SK-N-MC (cell line): Measurements from ENCODE around the gene KIN.

Experiments
- EZH2 ChIP-seq: fragments of 200-600 bp; sonication (generic); IDR thresholded peaks from one replicate; pipeline ENCODE4 v1.6.1; 2017; ENCODE audit warnings: antibody characterized with exemption
- FOXP2 ChIP-seq: optimal IDR thresholded peaks from 2 replicates; pipeline ENCODE3; 2011; ENCODE audit warnings: mild to moderate bottlenecking, moderate library complexity; ENCODE audit not compliant: insufficient read depth; ENCODE audit errors: extremely low read length, control extremely low read depth
- POLR2AphosphoS5 ChIP-seq: IDR thresholded peaks from 2 replicates; pipeline ENCODE4 v1.6.1; 2012; ENCODE audit warnings: mild to moderate bottlenecking, low read depth, low read length, borderline replicate concordance

GRCh38 chr10:7811000-7811399 is 23.2 kb upstream of the KIN start:
- TF ChIP-seq EZH2 (no peak), POLR2AphosphoS5 (no peak), FOXP2 (no peak)
